ENCODE data around the gene TRIM24.
"Not testable (repeated sequence)": the region's sequence is repeated elsewhere in the genome, so short reads cannot be mapped to it uniquely, and the experiment has no call there.

Gene TRIM24

GRCh38 chr7:138460649-138461607 is 869 bp downstream of the TRIM24 start:
- peak; percentile 65 for DNase-seq

- DNase-seq: not testable (repeated sequence)
These were observed 3.2 kb downstream of the TRIM24 start for GRCh38 chr7:138463291-138463618.

GRCh38 chr7:138465046-138465445 is 5.0 kb downstream of the TRIM24 start:
- no peak for DNase-seq

- not testable (repeated sequence) for DNase-seq
These were observed 6.2 kb downstream of the TRIM24 start for GRCh38 chr7:138466069-138466756.

GRCh38 chr7:138468244-138469123 is 8.4 kb downstream of the TRIM24 start:
- DNase-seq: no peak

- no peak for DNase-seq
These were observed 10.5 kb downstream of the TRIM24 start for GRCh38 chr7:138470391-138471157.

GRCh38 chr7:138472292-138473079 is 12.4 kb downstream of the TRIM24 start:
- no peak for DNase-seq

- no peak for DNase-seq
These were observed 15.3 kb downstream of the TRIM24 start for GRCh38 chr7:138475377-138475776.

- no peak for DNase-seq
These were observed 17.1 kb downstream of the TRIM24 start for GRCh38 chr7:138477081-138477578.

GRCh38 chr7:138477581-138477980 is 17.5 kb downstream of the TRIM24 start:
- DNase-seq: no peak

GRCh38 chr7:138478499-138478908 is 18.4 kb downstream of the TRIM24 start:
- DNase-seq: no peak

GRCh38 chr7:138480527-138480926 is 20.5 kb downstream of the TRIM24 start:
- DNase-seq: no peak

GRCh38 chr7:138481447-138482380 is 21.7 kb downstream of the TRIM24 start:
- no peak for DNase-seq

- no peak for DNase-seq
These were observed 23.5 kb downstream of the TRIM24 start for GRCh38 chr7:138483531-138483930.

GRCh38 chr7:138485508-138485907 is 25.4 kb downstream of the TRIM24 start:
- DNase-seq: not testable (repeated sequence)

GRCh38 chr7:138489139-138489538 is 29.1 kb downstream of the TRIM24 start:
- not testable (repeated sequence) for DNase-seq

GRCh38 chr7:138491612-138492386 is 31.7 kb downstream of the TRIM24 start:
- DNase-seq: no peak

GRCh38 chr7:138492423-138492822 is 32.4 kb downstream of the TRIM24 start:
- no peak for DNase-seq

GRCh38 chr7:138493535-138493934 is 33.5 kb downstream of the TRIM24 start:
- no peak for DNase-seq

All from activated CD4-positive, CD25-positive, alpha-beta regulatory T cell treated with anti-CD3 and anti-CD28 coated beads, Interleukin-2, amount 50 U/mL, for 72 hours (primary cell).